Activated T-helper 1 cell treated with anti-CD3 and anti-CD28 coated beads, Interleukin-12 subunit alpha, Interleukin-12 subunit beta, Interleukin-2, Interleukin-4 antibody, amounts not matched to agents 30 ng/mL and 10 ng/mL and 1 ng/mL, durations not matched to agents 14 hours and 24 hours and 36 hours (primary cell): ENCODE data around the gene PCNX2. TPM values are rescaled to one million over a fixed set of nuclear protein-coding genes. Genes with fewer than 3 reads are reported as not detected.
"Not testable (repeated sequence)": the region's sequence is repeated elsewhere in the genome, so short reads cannot be mapped to it uniquely, and the experiment has no call there.

Experiments
- DNase-seq: peaks from one replicate; pipeline ENCODE4 v3.0.0; 2021; ENCODE audit warnings: low spot score
- H3K27ac Mint-ChIP-seq: one replicate; pipeline ENCODE4 v1.8.0; 2021; ENCODE audit warnings: mild to moderate bottlenecking, mixed read lengths
- H3K27me3 Mint-ChIP-seq: one replicate; pipeline ENCODE4 v1.8.0; 2022; ENCODE audit warnings: mild to moderate bottlenecking, moderate library complexity, mixed read lengths; ENCODE audit not compliant: insufficient read depth
- H3K36me3 Mint-ChIP-seq: one replicate; pipeline ENCODE4 v1.8.0; 2021; ENCODE audit warnings: low read depth, mixed read lengths
- H3K4me1 Mint-ChIP-seq: one replicate; pipeline ENCODE4 v1.8.0; 2021; ENCODE audit warnings: low read depth, mixed read lengths
- H3K4me3 Mint-ChIP-seq: one replicate; pipeline ENCODE4 v1.8.0; 2021; ENCODE audit warnings: mild to moderate bottlenecking, moderate library complexity, mixed read lengths
- H3K9me3 Mint-ChIP-seq: one replicate; pipeline ENCODE4 v1.8.0; 2021; ENCODE audit warnings: mixed read lengths
- intact Hi-C: fragments of 100-400 bp; cut with micrococcal nuclease; formaldehyde crosslinking; loops from one replicate; pipeline ENCODE4 v1.15.1; 2024
- total RNA-seq: library from RNA; stranded (reverse); gene quantifications from 2 replicates; pipeline ENCODE4 v1.2.3, GENCODE V29; 2022

PCNX2 gene
- total RNA-seq, 1 donor from 2014 or later = 33.7 TPM

- H3K36me3 Mint-ChIP-seq = peaks cover 20% of the 10 kb centered on the region
Measured at GRCh38 chr1:233151861-233152260, 143.7 kb downstream of the PCNX2 start.

GRCh38 chr1:233144434-233144833 lies 151.1 kb downstream of the PCNX2 start:
- no peak overlapping the region for H3K4me3 Mint-ChIP-seq
- no peaks in the 10 kb centered on the region for H3K9me3 Mint-ChIP-seq
- peaks cover 11% of the 10 kb centered on the region for H3K36me3 Mint-ChIP-seq
- H3K4me1 Mint-ChIP-seq = no peaks in the 10 kb centered on the region
- intact Hi-C loops = no loop called here
- H3K27ac Mint-ChIP-seq = no peak overlapping the region
- no peak for DNase-seq
- no peaks in the 10 kb centered on the region for H3K27me3 Mint-ChIP-seq

More at GRCh38 chr1:233151861-233152260, 143.7 kb downstream of the PCNX2 start:
- no peak for DNase-seq
- Mint-ChIP-seq H3K4me1 (no peaks in the 10 kb centered on the region), H3K4me3 (no peak overlapping the region), H3K9me3 (no peaks in the 10 kb centered on the region), H3K27me3 (no peaks in the 10 kb centered on the region), H3K27ac (no peak overlapping the region)
- intact Hi-C loops = no loop called here

GRCh38 chr1:233143241-233143640 lies 152.3 kb downstream of the PCNX2 start:
- no peaks in the 10 kb centered on the region for H3K9me3 Mint-ChIP-seq
- no peak overlapping the region for H3K27ac Mint-ChIP-seq
- intact Hi-C loops = no loop called here
- DNase-seq = no peak
- H3K4me3 Mint-ChIP-seq = no peak overlapping the region
- no peaks in the 10 kb centered on the region for H3K27me3 Mint-ChIP-seq
- peaks cover 13% of the 10 kb centered on the region for H3K36me3 Mint-ChIP-seq
- no peaks in the 10 kb centered on the region for H3K4me1 Mint-ChIP-seq

- no peaks in the 10 kb centered on the region for H3K27me3 Mint-ChIP-seq
- H3K36me3 Mint-ChIP-seq = peaks cover 15% of the 10 kb centered on the region
- intact Hi-C loops = no loop called here
- H3K27ac Mint-ChIP-seq = no peak overlapping the region
- H3K4me1 Mint-ChIP-seq = no peaks in the 10 kb centered on the region
- DNase-seq = no peak
- H3K4me3 Mint-ChIP-seq = no peak overlapping the region
- H3K9me3 Mint-ChIP-seq = no peaks in the 10 kb centered on the region
Measured at GRCh38 chr1:233140974-233141373, 154.6 kb downstream of the PCNX2 start.

- Mint-ChIP-seq H3K27ac (no peak overlapping the region), H3K4me1 (no peaks in the 10 kb centered on the region), H3K4me3 (no peak overlapping the region), H3K27me3 (no peaks in the 10 kb centered on the region), H3K9me3 (no peaks in the 10 kb centered on the region), H3K36me3 (peaks cover 20% of the 10 kb centered on the region)
- intact Hi-C loops = no loop called here
- DNase-seq = no peak
Measured at GRCh38 chr1:233140499-233140898, 155.0 kb downstream of the PCNX2 start.

GRCh38 chr1:233138788-233139585 lies 156.5 kb downstream of the PCNX2 start:
- Mint-ChIP-seq H3K4me3 (no peak overlapping the region), H3K27me3 (no peaks in the 10 kb centered on the region), H3K36me3 (peaks cover 30% of the 10 kb centered on the region), H3K9me3 (no peaks in the 10 kb centered on the region), H3K27ac (no peak overlapping the region), H3K4me1 (no peaks in the 10 kb centered on the region)
- intact Hi-C loops = no loop called here
- no peak for DNase-seq

- peaks cover 42% of the 10 kb centered on the region for H3K36me3 Mint-ChIP-seq
- DNase-seq = no peak
- no peaks in the 10 kb centered on the region for H3K27me3 Mint-ChIP-seq
- peaks cover 5% of the 10 kb centered on the region for H3K4me1 Mint-ChIP-seq
- no peak overlapping the region for H3K27ac Mint-ChIP-seq
- H3K4me3 Mint-ChIP-seq = no peak overlapping the region
- intact Hi-C loops = no loop called here
- no peaks in the 10 kb centered on the region for H3K9me3 Mint-ChIP-seq
Measured at GRCh38 chr1:233135833-233136232, 159.7 kb downstream of the PCNX2 start.

- intact Hi-C loops = no loop called here
Measured at GRCh38 chr1:233132445-233132844, 163.1 kb downstream of the PCNX2 start.

GRCh38 chr1:233129031-233129430 lies 166.5 kb downstream of the PCNX2 start:
- DNase-seq, H3K4me3 Mint-ChIP-seq, H3K4me1 Mint-ChIP-seq, H3K9me3 Mint-ChIP-seq, intact Hi-C loops, H3K27me3 Mint-ChIP-seq, H3K27ac Mint-ChIP-seq: not testable (repeated sequence)
- H3K36me3 Mint-ChIP-seq = peaks cover 33% of the 10 kb centered on the region

More at GRCh38 chr1:233132445-233132844, 163.1 kb downstream of the PCNX2 start:
- Mint-ChIP-seq H3K4me3 (no peak overlapping the region), H3K4me1 (peaks cover 5% of the 10 kb centered on the region), H3K27ac (no peak overlapping the region), H3K36me3 (peaks cover 42% of the 10 kb centered on the region), H3K27me3 (no peaks in the 10 kb centered on the region), H3K9me3 (no peaks in the 10 kb centered on the region)
- no peak for DNase-seq

GRCh38 chr1:233127157-233127556 lies 168.4 kb downstream of the PCNX2 start:
- H3K36me3 Mint-ChIP-seq = peaks cover 23% of the 10 kb centered on the region
- H3K9me3 Mint-ChIP-seq = no peaks in the 10 kb centered on the region
- no peak overlapping the region for H3K27ac Mint-ChIP-seq
- H3K27me3 Mint-ChIP-seq = no peaks in the 10 kb centered on the region
- no peaks in the 10 kb centered on the region for H3K4me1 Mint-ChIP-seq
- intact Hi-C loops = no loop called here
- DNase-seq = no peak
- no peak overlapping the region for H3K4me3 Mint-ChIP-seq

GRCh38 chr1:233122779-233123178 lies 172.7 kb downstream of the PCNX2 start:
- Mint-ChIP-seq H3K27me3 (no peaks in the 10 kb centered on the region), H3K27ac (no peak overlapping the region), H3K36me3 (peaks cover 20% of the 10 kb centered on the region), H3K4me1 (no peaks in the 10 kb centered on the region), H3K9me3 (no peaks in the 10 kb centered on the region), H3K4me3 (no peak overlapping the region)
- no peak for DNase-seq
- intact Hi-C loops = no loop called here

GRCh38 chr1:233121947-233122559 lies 173.5 kb downstream of the PCNX2 start:
- Mint-ChIP-seq H3K36me3 (peaks cover 20% of the 10 kb centered on the region), H3K4me1 (no peaks in the 10 kb centered on the region), H3K4me3 (no peak overlapping the region), H3K9me3 (no peaks in the 10 kb centered on the region), H3K27me3 (no peaks in the 10 kb centered on the region), H3K27ac (no peak overlapping the region)
- intact Hi-C loops = no loop called here
- DNase-seq = no peak

GRCh38 chr1:233114860-233115259 lies 180.7 kb downstream of the PCNX2 start:
- Mint-ChIP-seq H3K27me3 (no peaks in the 10 kb centered on the region), H3K4me1 (peaks cover 48% of the 10 kb centered on the region), H3K9me3 (no peaks in the 10 kb centered on the region), H3K36me3 (peaks cover 10% of the 10 kb centered on the region), H3K27ac (no peak overlapping the region), H3K4me3 (peak overlapping the region; percentile 11)
- intact Hi-C loops = loop anchor here (10.0 kb wide), 1 partner anchor 160 kb away; the partner anchor contains the start of gene NTPCR
- no peak for DNase-seq
